GM12874 (cell line): ENCODE measurements around the gene CAMK2B.

Source experiments
- TF ChIP-seq, protein P1 (sequence below): IDR thresholded peaks from 2 replicates; pipeline ENCODE4 v1.5.1; 2011; ENCODE audit warnings: low read depth, mild to moderate bottlenecking, control low read depth, low read length, moderate library complexity; ENCODE audit not compliant: insufficient read depth

CAMK2B gene

DNA sequence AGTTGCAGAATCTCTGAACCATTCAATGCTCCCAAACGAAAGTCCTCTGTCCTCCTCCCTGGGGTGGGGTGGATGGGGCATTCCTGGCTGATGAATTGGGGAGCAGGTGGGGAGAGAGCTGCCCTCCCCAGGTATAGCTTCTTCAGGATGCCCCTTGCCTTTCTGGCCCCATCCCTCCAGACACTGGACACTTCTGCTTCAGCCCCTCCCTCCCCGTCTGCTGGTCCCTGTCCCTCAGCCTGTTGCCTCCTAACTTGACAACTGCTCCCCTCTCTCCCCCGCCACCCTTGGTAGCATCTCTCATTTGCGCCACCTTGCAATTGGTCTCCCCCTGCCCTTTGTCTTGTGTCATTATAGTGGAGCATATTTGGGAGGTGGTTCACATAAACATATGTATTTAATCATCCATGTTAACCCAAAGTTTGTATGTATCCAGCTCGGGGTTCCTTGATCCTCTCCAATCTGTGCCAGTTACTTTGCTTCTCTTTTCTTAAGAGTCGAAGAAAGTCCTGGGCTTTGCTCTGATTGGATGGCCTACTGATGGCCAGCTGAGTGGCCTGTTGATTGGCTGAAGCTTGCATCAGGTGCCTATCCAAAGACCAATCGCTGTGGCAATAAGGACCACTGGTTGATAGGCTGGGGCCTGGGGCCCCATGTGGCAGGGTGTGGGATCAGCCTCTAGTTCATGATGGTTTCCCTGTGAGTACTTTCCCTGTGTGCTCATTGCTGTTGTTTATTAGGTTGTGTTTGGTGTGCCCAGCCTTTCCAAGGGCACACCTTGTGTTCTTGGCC lies 132.2 kb downstream of the CAMK2B start:
- TF ChIP-seq, protein P1, sequence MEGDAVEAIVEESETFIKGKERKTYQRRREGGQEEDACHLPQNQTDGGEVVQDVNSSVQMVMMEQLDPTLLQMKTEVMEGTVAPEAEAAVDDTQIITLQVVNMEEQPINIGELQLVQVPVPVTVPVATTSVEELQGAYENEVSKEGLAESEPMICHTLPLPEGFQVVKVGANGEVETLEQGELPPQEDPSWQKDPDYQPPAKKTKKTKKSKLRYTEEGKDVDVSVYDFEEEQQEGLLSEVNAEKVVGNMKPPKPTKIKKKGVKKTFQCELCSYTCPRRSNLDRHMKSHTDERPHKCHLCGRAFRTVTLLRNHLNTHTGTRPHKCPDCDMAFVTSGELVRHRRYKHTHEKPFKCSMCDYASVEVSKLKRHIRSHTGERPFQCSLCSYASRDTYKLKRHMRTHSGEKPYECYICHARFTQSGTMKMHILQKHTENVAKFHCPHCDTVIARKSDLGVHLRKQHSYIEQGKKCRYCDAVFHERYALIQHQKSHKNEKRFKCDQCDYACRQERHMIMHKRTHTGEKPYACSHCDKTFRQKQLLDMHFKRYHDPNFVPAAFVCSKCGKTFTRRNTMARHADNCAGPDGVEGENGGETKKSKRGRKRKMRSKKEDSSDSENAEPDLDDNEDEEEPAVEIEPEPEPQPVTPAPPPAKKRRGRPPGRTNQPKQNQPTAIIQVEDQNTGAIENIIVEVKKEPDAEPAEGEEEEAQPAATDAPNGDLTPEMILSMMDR, result no peak

DNA sequence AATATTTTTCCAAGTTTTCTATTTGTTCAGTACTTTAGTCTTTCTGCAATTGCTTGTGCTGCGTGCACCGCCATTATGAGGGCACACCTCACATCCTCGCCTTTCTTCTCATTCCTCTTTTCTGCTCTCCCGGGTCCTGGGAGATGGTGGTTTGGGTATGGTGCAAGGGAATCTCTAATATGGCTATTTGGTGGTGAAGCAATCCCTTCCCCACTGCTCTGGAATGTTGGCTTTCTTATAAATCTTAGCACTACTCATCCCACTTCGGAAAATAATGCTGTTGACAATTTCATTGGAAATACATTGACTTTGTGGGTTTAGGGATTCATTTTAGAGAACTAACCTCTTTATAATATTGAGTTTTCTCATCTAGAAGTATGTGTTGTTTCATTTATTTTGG lies 134.2 kb downstream of the CAMK2B start:
- TF ChIP-seq, protein P1, result no peak

DNA sequence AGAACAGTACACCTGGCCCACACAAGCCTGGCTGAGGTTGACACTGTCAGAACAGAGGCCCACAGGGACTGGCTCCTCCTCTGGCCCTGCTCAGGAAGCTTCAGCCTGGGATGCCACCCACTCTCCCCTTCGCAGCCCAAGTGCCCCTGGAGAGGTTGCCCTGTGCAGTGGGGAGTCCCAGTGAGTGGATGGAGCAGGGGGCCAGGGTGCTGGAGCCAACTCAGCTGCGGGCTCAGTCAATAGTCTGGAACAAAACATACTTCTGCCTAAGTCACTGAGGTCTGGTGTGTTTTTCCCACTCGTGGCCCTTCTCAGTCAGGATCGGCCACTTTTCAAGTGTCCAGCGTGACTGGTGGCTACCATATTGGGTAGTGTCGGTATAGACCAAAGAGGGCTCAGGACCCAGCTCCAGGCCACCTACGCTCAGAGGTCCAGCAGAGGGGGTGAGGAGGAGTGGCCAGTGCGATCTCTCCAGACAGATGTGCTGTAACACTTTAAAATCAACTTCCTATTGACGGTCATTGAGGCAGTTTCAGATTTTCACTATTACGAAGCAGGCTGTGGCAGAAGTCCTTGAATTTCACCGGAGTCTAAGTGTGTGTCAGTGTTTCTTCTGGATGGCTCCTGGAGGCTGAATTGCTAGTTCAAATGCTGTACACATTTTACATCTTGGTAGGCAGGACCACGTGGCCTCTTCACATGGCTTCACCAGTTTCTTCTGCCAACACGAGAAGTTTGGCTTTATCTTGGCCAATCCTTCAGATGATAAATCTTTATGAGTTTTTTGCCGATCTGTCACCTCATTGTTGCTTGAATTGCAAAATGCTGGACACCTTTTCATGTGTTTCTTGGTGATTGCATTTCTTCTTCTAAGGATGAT lies 135.2 kb downstream of the CAMK2B start:
- TF ChIP-seq, protein P1, result no peak

DNA sequence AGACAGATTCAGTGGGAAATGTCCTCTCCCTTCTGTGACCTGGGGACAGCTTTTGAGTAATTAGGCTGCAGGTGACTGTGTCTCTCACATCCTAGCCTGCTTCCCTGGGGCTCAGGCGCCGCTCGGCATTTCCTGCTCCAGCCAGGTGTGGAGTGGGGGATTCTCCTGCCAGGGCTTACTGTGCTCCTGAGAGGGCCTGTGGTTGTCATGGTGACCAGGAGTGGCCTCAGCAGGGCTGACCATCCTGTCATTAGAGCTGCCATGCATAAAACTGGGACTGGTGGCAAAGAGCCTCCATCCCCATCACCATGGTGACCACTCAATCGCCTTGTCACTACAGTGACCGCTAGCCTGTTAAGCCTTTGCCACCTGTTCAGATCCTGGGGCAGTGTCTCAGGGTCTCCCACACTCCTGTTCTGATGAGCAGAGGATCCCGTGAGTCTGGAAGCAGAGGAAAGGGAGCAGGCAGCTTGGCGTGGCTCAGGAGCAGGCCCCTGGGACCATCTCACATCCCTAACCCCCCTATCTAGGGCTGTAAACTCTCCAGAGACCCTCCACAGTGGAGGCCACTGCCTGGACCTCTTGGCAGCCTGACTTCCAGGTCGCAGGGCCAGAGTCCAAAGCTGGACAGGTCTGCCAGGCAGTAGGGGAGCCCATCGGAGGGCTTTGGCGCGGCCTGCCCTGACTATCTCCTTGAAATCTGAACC lies 136.0 kb downstream of the CAMK2B start, which contains the start of gene GCK:
Gene GCK (minus strand): TSS at position 154 of the 707 bp plus-strand sequence. CDS start 486 bp downstream, outside the sequence.
- TF ChIP-seq, protein P1, result no peak

DNA sequence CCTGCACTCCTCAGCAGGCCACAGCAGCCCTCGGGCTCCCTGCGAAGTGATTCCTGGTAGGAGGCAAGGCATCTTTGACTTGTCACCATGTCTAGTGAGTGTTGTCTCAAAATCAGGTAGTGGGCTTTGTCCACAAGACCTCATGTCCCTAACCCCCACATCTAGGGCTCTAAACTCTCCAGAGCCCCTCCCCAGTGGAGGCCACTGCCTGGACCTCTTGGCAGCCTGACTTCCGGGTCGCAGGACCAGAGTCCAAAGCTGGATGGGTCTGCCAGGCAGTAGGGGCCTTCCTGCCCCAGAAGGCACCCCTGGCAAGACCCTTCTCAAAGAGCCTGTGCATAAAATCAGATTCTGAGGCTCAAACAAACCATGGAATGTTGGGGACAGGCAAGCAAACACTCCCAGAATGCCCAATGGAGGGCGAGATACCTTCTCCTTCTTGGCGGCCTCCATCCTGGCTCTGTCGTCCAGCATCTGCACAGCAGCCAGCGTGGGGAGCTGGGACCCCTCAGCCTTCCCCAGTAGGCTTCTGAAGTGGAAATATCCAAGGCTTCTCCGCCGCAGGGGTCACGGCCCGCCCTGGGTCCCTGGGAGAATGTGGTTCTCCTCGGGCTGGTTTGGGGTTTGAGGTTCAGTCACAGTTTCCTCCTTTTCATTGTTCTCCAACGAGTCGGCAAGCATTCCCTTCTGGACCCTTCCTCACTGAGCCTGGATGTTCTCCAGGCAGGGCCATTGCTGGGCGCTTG lies 136.7 kb downstream of the CAMK2B start:
- TF ChIP-seq, protein P1, result no peak

DNA sequence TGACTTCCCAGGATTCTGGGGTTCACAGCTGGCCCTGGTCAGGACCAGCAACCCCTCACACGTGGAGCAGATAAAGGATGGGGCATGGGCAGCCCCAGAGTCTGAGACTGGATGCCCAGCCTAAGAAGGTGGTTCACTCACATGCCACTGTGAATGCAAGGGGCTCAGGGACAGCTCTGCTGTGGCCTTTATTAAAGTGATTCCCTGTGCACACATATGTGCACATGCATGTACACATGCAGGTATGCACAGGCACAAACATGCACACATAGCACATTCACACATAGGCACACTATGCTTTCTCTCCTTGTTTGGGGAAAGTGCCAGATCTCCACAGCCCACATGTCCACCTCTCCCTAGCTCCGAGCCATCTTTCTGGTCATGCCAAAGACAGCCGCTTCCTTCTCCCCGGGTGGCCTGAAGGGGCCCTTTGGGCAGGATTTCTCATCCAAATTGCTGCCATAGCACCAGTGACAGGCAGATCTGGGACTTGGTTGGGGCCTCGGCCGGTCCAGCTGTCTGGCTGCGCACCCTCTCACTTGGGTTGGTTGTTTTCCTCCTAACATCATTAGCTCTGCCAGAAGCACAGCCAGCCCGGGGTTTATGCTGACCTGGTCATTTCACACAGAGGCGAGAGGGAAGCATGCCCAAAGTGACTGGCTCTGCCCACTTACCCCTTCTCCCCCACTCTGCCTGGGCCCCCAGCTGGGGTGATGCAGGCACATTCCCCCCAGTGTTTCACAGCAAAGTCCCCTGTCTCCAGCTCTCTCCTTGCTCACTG lies 137.6 kb downstream of the CAMK2B start:
- TF ChIP-seq, protein P1, result no peak
